Measurements from ENCODE around the gene THOC3. TPM values are rescaled to one million over a fixed set of nuclear protein-coding genes. Genes with fewer than 3 reads are reported as not detected.
"Not testable (repeated sequence)": the region's sequence is repeated elsewhere in the genome, so short reads cannot be mapped to it uniquely, and the experiment has no call there.

The THOC3 gene
- total RNA-seq, 1 experiment from 2014 or later, result 67.0 TPM

GRCh38 chr5:175920231-175920811, 47.8 kb downstream of the THOC3 start:
- no peak for DNase-seq (ENCODE audit: low spot score)
- Histone ChIP-seq H3K9me3 (ENCODE audit: low read depth, low read length, poor library complexity, severe bottlenecking) (no peaks in the 10 kb centered on the region), H3K36me3 (ENCODE audit: insufficient read depth, low read length, poor library complexity, severe bottlenecking) (no peaks in the 10 kb centered on the region), H3K27me3 (replicated peaks; ENCODE audit: insufficient read depth, low read depth, low read length, poor library complexity) (no peaks in the 10 kb centered on the region), H3K4me3 (ENCODE audit: low read depth, low read length, poor library complexity, severe bottlenecking) (no peak overlapping the region), H3K27ac (ENCODE audit: low read depth, low read length, poor library complexity, severe bottlenecking) (no peak overlapping the region), H3K4me1 (ENCODE audit: insufficient read depth, low read length, poor library complexity, severe bottlenecking) (no peaks in the 10 kb centered on the region)
- BruUV-seq (replicated peaks), result no TSS peak
- no peak for TF ChIP-seq EZH2 (IDR thresholded peaks at IDR 0.05; ENCODE audit: borderline replicate concordance, low read depth, low read length, poor library complexity, severe bottlenecking)
- no peak for TF ChIP-seq CTCF (conservative IDR thresholded peaks at IDR 0.05; ENCODE audit: low read depth, low read length)
- POLR2A ChIA-PET (ENCODE audit: low non-redundant PET), result interaction anchor here (0.6 kb wide), 1 partner anchor 1422 kb away, joined by 4 read pairs; no protein-coding TSS in a partner anchor
- intact Hi-C loops (cut with micrococcal nuclease; ENCODE audit: unreplicated experiment), result no loop called here
- CTCF ChIA-PET, result interaction anchor here (0.6 kb wide), 2 partner anchors 27 to 740 kb away, joined by 3 read pairs; no protein-coding TSS in a partner anchor

DNA sequence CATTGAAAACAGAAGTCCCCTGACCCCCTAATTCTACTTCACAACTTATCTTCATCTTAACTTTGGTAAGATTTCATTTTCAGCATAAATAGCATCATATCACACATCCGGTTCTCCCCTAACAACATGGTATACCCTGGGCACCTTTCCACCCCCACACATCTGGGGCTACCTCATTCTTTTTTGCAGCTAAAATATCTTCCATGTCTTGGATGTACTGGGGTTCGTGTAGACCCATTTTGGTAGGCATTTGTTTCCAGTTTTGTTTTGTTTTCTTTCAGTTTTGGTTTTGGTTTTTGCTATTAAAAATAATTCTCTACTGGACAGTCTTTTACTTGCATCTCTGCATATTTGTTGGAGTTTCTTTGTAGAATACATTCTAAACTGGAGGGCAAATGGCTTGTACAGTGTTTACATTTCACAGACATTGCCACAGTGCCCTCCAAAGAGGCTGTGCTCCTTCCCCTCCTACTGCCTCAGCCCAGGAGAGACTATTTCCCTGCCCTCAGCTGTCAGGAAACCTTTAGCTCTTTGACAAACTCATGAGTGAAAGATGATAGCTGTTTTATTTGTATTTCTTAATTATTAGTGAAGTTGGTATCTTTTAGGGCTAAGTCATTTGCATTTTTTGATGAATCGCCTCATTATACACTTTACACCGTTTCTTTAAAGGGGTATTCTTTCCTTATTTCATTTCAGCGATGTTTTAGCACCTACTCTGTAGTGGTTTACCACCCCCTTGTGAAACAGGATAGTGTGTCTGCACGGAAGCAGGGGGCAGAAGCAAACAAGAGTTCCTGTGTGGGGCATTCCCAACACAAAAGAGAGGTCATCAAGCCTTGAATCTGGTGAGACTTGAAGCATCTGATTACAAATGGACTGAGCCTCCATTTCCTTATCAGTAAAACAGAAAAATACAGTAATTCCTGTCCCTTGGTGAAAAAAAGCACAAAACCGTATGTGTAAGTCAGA, 52.8 kb downstream of the THOC3 start:
- H3K27me3 ChIP-seq (replicated peaks; ENCODE audit: insufficient read depth, low read depth, low read length, poor library complexity); H3K9me3 ChIP-seq (ENCODE audit: low read depth, low read length, poor library complexity, severe bottlenecking); intact Hi-C loops (cut with micrococcal nuclease; ENCODE audit: unreplicated experiment); POLR2A ChIA-PET (ENCODE audit: low non-redundant PET); H3K4me3 ChIP-seq (ENCODE audit: low read depth, low read length, poor library complexity, severe bottlenecking); BruUV-seq (replicated peaks); CTCF ChIA-PET; DNase-seq (ENCODE audit: low spot score); H3K4me1 ChIP-seq (ENCODE audit: insufficient read depth, low read length, poor library complexity, severe bottlenecking); H3K27ac ChIP-seq (ENCODE audit: low read depth, low read length, poor library complexity, severe bottlenecking); H3K36me3 ChIP-seq (ENCODE audit: insufficient read depth, low read length, poor library complexity, severe bottlenecking): not testable (repeated sequence)

- BruUV-seq (replicated peaks); intact Hi-C loops (cut with micrococcal nuclease; ENCODE audit: unreplicated experiment); H3K27me3 ChIP-seq (replicated peaks; ENCODE audit: insufficient read depth, low read depth, low read length, poor library complexity); H3K27ac ChIP-seq (ENCODE audit: low read depth, low read length, poor library complexity, severe bottlenecking); H3K4me3 ChIP-seq (ENCODE audit: low read depth, low read length, poor library complexity, severe bottlenecking); H3K36me3 ChIP-seq (ENCODE audit: insufficient read depth, low read length, poor library complexity, severe bottlenecking); POLR2A ChIA-PET (ENCODE audit: low non-redundant PET); CTCF ChIA-PET; H3K9me3 ChIP-seq (ENCODE audit: low read depth, low read length, poor library complexity, severe bottlenecking); H3K4me1 ChIP-seq (ENCODE audit: insufficient read depth, low read length, poor library complexity, severe bottlenecking); DNase-seq (ENCODE audit: low spot score): not testable (repeated sequence)
Observed at GRCh38 chr5:175913835-175914672, 54.1 kb downstream of the THOC3 start.

DNA sequence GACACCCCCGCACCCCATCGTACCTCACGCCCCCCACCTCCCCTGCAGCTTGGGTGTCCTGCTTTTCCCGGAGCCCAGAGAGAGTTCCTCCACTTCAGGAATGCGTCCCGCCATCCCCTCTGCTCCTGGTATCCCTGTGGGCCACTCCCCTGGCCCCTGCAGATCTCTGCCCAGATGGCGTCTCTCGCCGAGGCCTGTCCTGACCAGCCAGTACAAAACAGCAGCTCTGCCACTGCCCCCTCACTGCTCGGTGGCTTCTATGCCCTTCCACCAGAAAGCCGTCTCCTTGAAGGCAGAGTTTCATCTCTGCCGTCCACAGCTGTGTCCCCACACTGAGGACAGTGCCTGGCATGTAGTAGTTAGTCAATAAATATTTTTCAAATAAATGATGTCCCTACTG, 58.0 kb downstream of the THOC3 start:
- BruUV-seq (replicated peaks); DNase-seq (ENCODE audit: low spot score); H3K27ac ChIP-seq (ENCODE audit: low read depth, low read length, poor library complexity, severe bottlenecking); H3K9me3 ChIP-seq (ENCODE audit: low read depth, low read length, poor library complexity, severe bottlenecking); POLR2A ChIA-PET (ENCODE audit: low non-redundant PET); intact Hi-C loops (cut with micrococcal nuclease; ENCODE audit: unreplicated experiment); H3K4me1 ChIP-seq (ENCODE audit: insufficient read depth, low read length, poor library complexity, severe bottlenecking); H3K4me3 ChIP-seq (ENCODE audit: low read depth, low read length, poor library complexity, severe bottlenecking); H3K27me3 ChIP-seq (replicated peaks; ENCODE audit: insufficient read depth, low read depth, low read length, poor library complexity); H3K36me3 ChIP-seq (ENCODE audit: insufficient read depth, low read length, poor library complexity, severe bottlenecking); CTCF ChIA-PET: not testable (repeated sequence)

Other genes with a start within 250 kb of the THOC3 start
- 0.15 and 0.19 TPM in 2 replicates for gene CPLX2, start 96.7 kb downstream of the THOC3 start, total RNA-seq (2021)

Measured in A673 (cell line).